HEK293 (cell line): ENCODE results near the gene PDIA5.

Source experiments
- FEZF1 ChIP-seq: fragments of 450-650 bp; formaldehyde crosslinking; IDR thresholded peaks from 2 replicates; pipeline ENCODE4 v1.5.1; 2016; ENCODE audit warnings: missing biosample characterization, missing genetic modification characterization
- GLIS1 ChIP-seq: fragments of 450-650 bp; formaldehyde crosslinking; IDR thresholded peaks from 2 replicates; pipeline ENCODE4 v1.5.1; 2016; ENCODE audit warnings: missing biosample characterization, missing genetic modification characterization
- HOXC10 ChIP-seq: sonication (generic); formaldehyde crosslinking; IDR thresholded peaks from 2 replicates; pipeline ENCODE4 v1.8.1; 2023; ENCODE audit warnings: mild to moderate bottlenecking, missing genetic modification reagents
- OSR2 ChIP-seq: fragments of 450-650 bp; formaldehyde crosslinking; IDR thresholded peaks from 2 replicates; pipeline ENCODE4 v1.5.1; 2016; ENCODE audit warnings: missing biosample characterization, missing genetic modification characterization
- PRDM10 ChIP-seq: fragments of 450-650 bp; formaldehyde crosslinking; IDR thresholded peaks from 2 replicates; pipeline ENCODE4 v1.5.1; 2016; ENCODE audit warnings: missing biosample characterization, missing genetic modification characterization
- PRDM2 ChIP-seq: fragments of 450-650 bp; formaldehyde crosslinking; IDR thresholded peaks from 2 replicates; pipeline ENCODE4 v1.5.1; 2016; ENCODE audit warnings: missing biosample characterization, missing genetic modification characterization, borderline replicate concordance
- PRDM6 ChIP-seq: fragments of 450-650 bp; formaldehyde crosslinking; IDR thresholded peaks from 2 replicates; pipeline ENCODE4 v1.5.1; 2017; ENCODE audit warnings: missing biosample characterization, missing genetic modification characterization
- RBAK ChIP-seq: fragments of 450-650 bp; formaldehyde crosslinking; IDR thresholded peaks from 2 replicates; pipeline ENCODE4 v1.5.1; 2016; ENCODE audit warnings: missing biosample characterization, missing genetic modification characterization
- TRIM28 ChIP-seq: IDR thresholded peaks from 2 replicates; pipeline ENCODE4 v1.6.1; 2011; ENCODE audit warnings: low read length, control low read depth, borderline replicate concordance
- ZFHX2 ChIP-seq: fragments of 450-650 bp; formaldehyde crosslinking; conservative IDR thresholded peaks from 2 replicates; pipeline ENCODE4 v1.5.1; 2016; ENCODE audit warnings: missing biosample characterization, missing genetic modification characterization
- ZNF10 ChIP-seq: fragments of 450-650 bp; formaldehyde crosslinking; IDR thresholded peaks from 2 replicates; pipeline ENCODE4 v1.5.1; 2017; ENCODE audit warnings: missing biosample characterization, missing genetic modification characterization
- ZNF114 ChIP-seq: fragments of 450-650 bp; formaldehyde crosslinking; IDR thresholded peaks from 2 replicates; pipeline ENCODE4 v1.5.0; 2017; ENCODE audit warnings: missing biosample characterization, missing genetic modification characterization
- ZNF138 ChIP-seq: fragments of 450-650 bp; formaldehyde crosslinking; IDR thresholded peaks from 2 replicates; pipeline ENCODE4 v1.5.1; 2016; ENCODE audit warnings: missing biosample characterization, missing genetic modification characterization, borderline replicate concordance
- ZNF16 ChIP-seq: fragments of 450-650 bp; formaldehyde crosslinking; IDR thresholded peaks from 2 replicates; pipeline ENCODE4 v1.5.1; 2016; ENCODE audit warnings: low read depth, missing biosample characterization, missing genetic modification characterization
- ZNF311 ChIP-seq: fragments of 450-650 bp; formaldehyde crosslinking; IDR thresholded peaks from 2 replicates; pipeline ENCODE4 v1.5.1; 2017; ENCODE audit warnings: missing biosample characterization, missing genetic modification characterization, borderline replicate concordance
- ZNF350 ChIP-seq: fragments of 450-650 bp; formaldehyde crosslinking; IDR thresholded peaks from 2 replicates; pipeline ENCODE4 v1.5.0; 2017; ENCODE audit warnings: missing biosample characterization, mild to moderate bottlenecking, missing genetic modification characterization
- ZNF404 ChIP-seq: fragments of 450-650 bp; formaldehyde crosslinking; IDR thresholded peaks from 2 replicates; pipeline ENCODE4 v1.5.1; 2017; ENCODE audit warnings: missing biosample characterization, missing genetic modification characterization
- ZNF488 ChIP-seq: fragments of 450-650 bp; formaldehyde crosslinking; IDR thresholded peaks from 2 replicates; pipeline ENCODE4 v1.5.1; 2016; ENCODE audit warnings: missing biosample characterization, missing genetic modification characterization
- ZNF560 ChIP-seq: fragments of 450-650 bp; formaldehyde crosslinking; IDR thresholded peaks from 2 replicates; pipeline ENCODE4 v1.5.1; 2017; ENCODE audit warnings: missing biosample characterization, missing genetic modification characterization, borderline replicate concordance
- ZNF670 ChIP-seq: fragments of 450-650 bp; formaldehyde crosslinking; IDR thresholded peaks from 2 replicates; pipeline ENCODE4 v1.5.1; 2016; ENCODE audit warnings: missing biosample characterization, missing genetic modification characterization, low read depth
- ZNF692 ChIP-seq: fragments of 450-650 bp; formaldehyde crosslinking; IDR thresholded peaks from 2 replicates; pipeline ENCODE4 v1.5.1; 2016; ENCODE audit warnings: missing biosample characterization, missing genetic modification characterization
- ZNF76 ChIP-seq: fragments of 450-650 bp; formaldehyde crosslinking; IDR thresholded peaks from 2 replicates; pipeline ENCODE4; 2016; ENCODE audit warnings: low read depth, missing biosample characterization, missing genetic modification characterization, borderline replicate concordance

PDIA5 gene

GRCh38 chr3:123066896-123067688 lies at the start of gene PDIA5 (continued):
- TF ChIP-seq PRDM10 (peak; percentile 51; the same call in 1 of the 2 replicates), TRIM28 (no peak), ZNF114 (no peak), GLIS1 (tag by site-specific recombination) (peak; percentile 98), ZNF350 (tag by site-specific recombination) (no peak), ZNF138 (tag by site-specific recombination) (no peak), ZNF311 (no peak), PRDM2 (tag by site-specific recombination) (0 out of 2 replicates have a peak, but pooled peaks have one; percentile 36), ZNF670 (no peak), HOXC10 (CRISPR knock-in tag) (0 out of 2 replicates have a peak, but pooled peaks have one; percentile 73), ZNF560 (tag by site-specific recombination) (no peak), PRDM6 (no peak), ZNF404 (no peak), ZNF76 (tag by site-specific recombination) (peak; percentile 95), ZNF692 (tag by site-specific recombination) (peak; percentile 54; the same call in 1 of the 2 replicates), RBAK (tag by site-specific recombination) (no peak), OSR2 (tag by site-specific recombination) (0 out of 2 replicates have a peak, but pooled peaks have one; percentile 5), ZFHX2 (no peak; the same call in none of the 2 replicates), ZNF10 (tag by site-specific recombination) (no peak), ZNF488 (tag by site-specific recombination) (no peak), ZNF16 (tag by site-specific recombination) (no peak), FEZF1 (tag by site-specific recombination) (peak; percentile 79)
